A549 (cell line): ENCODE results near the gene ADGRL3. TPM values are rescaled to one million over a fixed set of nuclear protein-coding genes. Genes with fewer than 3 reads are reported as not detected.

Experiments used
- ATAC-seq, 2 experiments: fragments of 200-7000 bp in 1 of 2; fragments of >200 bp in 1 of 2; cut with Nextera tagmentation in 1 of 2; cut with Tn5 transposase in 1 of 2; 3 replicates each; pipeline versions ENCODE4 v1.8.0 to v1.9.1; 2018 to 2020; ENCODE audit warnings: mild to moderate bottlenecking in 1 of 2, moderate library complexity in 1 of 2
- CTCF ChIA-PET: fragments of 300-600 bp; sonication (Branson Sonifier 250); formaldehyde crosslinking; extraction: SDS; loops from one replicate; lab custom pipeline; 2021; ENCODE audit warnings: antibody characterized with exemption, inconsistent platforms; lab: Yijun Ruan, JAX
- POLR2A ChIA-PET: fragments of 350-600 bp; formaldehyde crosslinking; extraction: SDS; loops from one replicate; lab custom pipeline; 2021; ENCODE audit warnings: antibody characterized with exemption, inconsistent platforms; lab: Yijun Ruan, JAX
- DNase-seq, 2 experiments: peaks; one replicate each; pipeline versions ENCODE4 v3.0.0 to v3.0.0-alpha.2; 2011 to 2016; ENCODE audit warnings: low read depth in 1 of 2, low spot score in 1 of 2
- FAIRE-seq: peaks from 2 replicates; lab custom pipeline; 2011; peaks lifted over from hg19 to GRCh38; lab: Jason Lieb, UNC
- H3K27ac ChIP-seq, 2 experiments: fragments of >200 bp; sonication (Bioruptor Twin); formaldehyde crosslinking; 3 replicates each; pipeline ENCODE4 v1.5.1; 2016 to 2017
- H3K4me1 ChIP-seq: fragments of >200 bp; sonication (Bioruptor Twin); formaldehyde crosslinking; 3 replicates; pipeline ENCODE4 v1.6.1; 2016
- H3K4me2 ChIP-seq: fragments of >200 bp; sonication (Bioruptor Twin); formaldehyde crosslinking; 3 replicates; pipeline ENCODE4 v1.6.1; 2016
- H3K4me3 ChIP-seq: fragments of >200 bp; sonication (Bioruptor Twin); formaldehyde crosslinking; 3 replicates; pipeline ENCODE4 v1.5.1; 2016
- H3K9me3 ChIP-seq: fragments of >200 bp; sonication (Bioruptor Twin); formaldehyde crosslinking; 3 replicates; pipeline ENCODE4 v1.6.1; 2016
- CBX8 ChIP-seq: fragments of 200-600 bp; sonication (generic); IDR thresholded peaks from 2 replicates; pipeline ENCODE4 v1.6.1; 2016
- CEBPB ChIP-seq, 2 experiments: fragments of >200 bp in 1 of 2; sonication (Bioruptor Twin) in 1 of 2; formaldehyde crosslinking in 1 of 2; IDR thresholded peaks; 2 replicates each; pipeline ENCODE4 v1.6.1; 2012 to 2016
- CTCF ChIP-seq: fragments of >200 bp; sonication (Bioruptor Twin); formaldehyde crosslinking; IDR thresholded peaks from 3 replicates; pipeline ENCODE4 v1.5.1; 2016
- EHF ChIP-seq: fragments of 250-450 bp; sonication (Bioruptor Pico); IDR thresholded peaks from 2 replicates; pipeline ENCODE4 v1.5.0; 2020; ENCODE audit warnings: mild to moderate bottlenecking
- FOSL2 ChIP-seq, 2 experiments: fragments of 450-650 bp in 1 of 2; fragments of >200 bp in 1 of 2; sonication (Bioruptor Twin) in 1 of 2; formaldehyde crosslinking; IDR thresholded peaks; 2 replicates each; pipeline versions ENCODE4 v1.5.0 to v1.6.1; 2016 to 2020; ENCODE audit warnings: mild to moderate bottlenecking in 1 of 2, moderate library complexity in 1 of 2
- HDAC2 ChIP-seq: fragments of 200-600 bp; sonication (generic); IDR thresholded peaks from 2 replicates; pipeline ENCODE4 v1.6.1; 2016
- HEYL ChIP-seq: fragments of 250-450 bp; sonication (Bioruptor Pico); IDR thresholded peaks from 2 replicates; pipeline ENCODE4 v1.8.0; 2021; ENCODE audit warnings: mild to moderate bottlenecking, moderate library complexity
- HOXB13 ChIP-seq: fragments of 250-450 bp; sonication (Bioruptor Pico); IDR thresholded peaks from 2 replicates; pipeline ENCODE4 v1.5.0; 2020; ENCODE audit warnings: low read depth, mild to moderate bottlenecking, moderate library complexity
- KDM1A ChIP-seq: fragments of 200-600 bp; sonication (generic); IDR thresholded peaks from 2 replicates; pipeline ENCODE4 v1.6.1; 2016; ENCODE audit warnings: low read depth, mild to moderate bottlenecking
- KDM5A ChIP-seq: fragments of 200-600 bp; sonication (generic); IDR thresholded peaks from 2 replicates; pipeline ENCODE4 v1.6.1; 2016; ENCODE audit warnings: antibody characterized with exemption, mild to moderate bottlenecking
- MYC ChIP-seq: IDR thresholded peaks from 2 replicates; pipeline ENCODE4 v1.6.1; 2012; ENCODE audit warnings: mild to moderate bottlenecking, inconsistent platforms, low read length, improper control_type of control experiment, borderline replicate concordance
- PHF8 ChIP-seq: fragments of 200-600 bp; sonication (generic); IDR thresholded peaks from 2 replicates; pipeline ENCODE4 v1.6.1; 2016; ENCODE audit warnings: low read depth, mild to moderate bottlenecking, antibody characterized with exemption, moderate library complexity, borderline replicate concordance
- POLR2AphosphoS2 ChIP-seq: conservative IDR thresholded peaks from 2 replicates; pipeline ENCODE4 v1.6.1; 2012; ENCODE audit warnings: low read length, improper control_type of control experiment, inconsistent platforms
- RAD21 ChIP-seq, 2 experiments: fragments of >200 bp in 1 of 2; sonication (Bioruptor Twin) in 1 of 2; formaldehyde crosslinking in 1 of 2; IDR thresholded peaks in 1 of 2; conservative IDR thresholded peaks in 1 of 2; 2 replicates in 1 of 2; 3 replicates in 1 of 2; pipeline ENCODE4 v1.6.1; 2012 to 2018; ENCODE audit warnings: inconsistent platforms in 1 of 2
- RARB ChIP-seq: fragments of 250-450 bp; sonication (Bioruptor Pico); IDR thresholded peaks from 2 replicates; pipeline ENCODE4 v1.8.0; 2021; ENCODE audit warnings: mild to moderate bottlenecking, moderate library complexity
- SMC3 ChIP-seq: fragments of >200 bp; sonication (Bioruptor Twin); formaldehyde crosslinking; IDR thresholded peaks from 3 replicates; pipeline ENCODE4 v1.6.1; 2018; ENCODE audit warnings: inconsistent platforms
- SREBF2 ChIP-seq: fragments of 450-650 bp; IDR thresholded peaks from 2 replicates; pipeline ENCODE4 v1.6.1; 2014; ENCODE audit warnings: mild to moderate bottlenecking, moderate library complexity
- TP53 ChIP-seq: fragments of 250-450 bp; sonication (Bioruptor Pico); IDR thresholded peaks from 2 replicates; pipeline ENCODE4 v1.5.0; 2021; ENCODE audit warnings: mild to moderate bottlenecking, moderate library complexity
- ZC3H11A ChIP-seq: fragments of 450-650 bp; IDR thresholded peaks from 2 replicates; pipeline ENCODE4 v1.6.1; 2014; ENCODE audit warnings: antibody characterized with exemption, mild to moderate bottlenecking
- ZNF302 ChIP-seq: fragments of 250-450 bp; sonication (Bioruptor Pico); IDR thresholded peaks from 2 replicates; pipeline ENCODE4 v1.9.0; 2021; ENCODE audit warnings: inconsistent platforms, mild to moderate bottlenecking, moderate library complexity
- ZSCAN20 ChIP-seq: fragments of 250-450 bp; sonication (Bioruptor Pico); IDR thresholded peaks from 2 replicates; pipeline ENCODE4 v1.8.0; 2022; ENCODE audit warnings: mild to moderate bottlenecking, moderate library complexity
- WGBS: methylation state at CpG from one replicate; pipeline ENCODE4 v1.1.6; 2017; ENCODE audit errors: missing lambda C conversion rate; 5-methylcytosine and 5-hydroxymethylcytosine counted together
- polyA plus RNA-seq, 4 experiments: library from polyadenylated mRNA; depleted of rRNA in 3 of 4; stranded (reverse); fragments of >200 nt; fragmentation: RNase III in 1 of 4; extraction: RNeasy Plus Mini Kit Qiagen cat#74134 plus additional on column Dnase treatment in 1 of 4; gene quantifications; 2 replicates in 3 of 4; 3 replicates in 1 of 4; pipeline ENCODE4 v1.2.3, GENCODE V29; 2011 to 2017
- TF ChIP-seq, protein P1 (sequence below): fragments of 200-600 bp; sonication (generic); IDR thresholded peaks from 2 replicates; pipeline ENCODE4 v1.6.1; 2016; ENCODE audit warnings: antibody characterized with exemption, mild to moderate bottlenecking, moderate library complexity

ADGRL3 gene
- polyA plus RNA-seq, 2 of the 4 experiments (the other 2 are of a cell fraction) = 0.05 to 0.12 TPM

DNA sequence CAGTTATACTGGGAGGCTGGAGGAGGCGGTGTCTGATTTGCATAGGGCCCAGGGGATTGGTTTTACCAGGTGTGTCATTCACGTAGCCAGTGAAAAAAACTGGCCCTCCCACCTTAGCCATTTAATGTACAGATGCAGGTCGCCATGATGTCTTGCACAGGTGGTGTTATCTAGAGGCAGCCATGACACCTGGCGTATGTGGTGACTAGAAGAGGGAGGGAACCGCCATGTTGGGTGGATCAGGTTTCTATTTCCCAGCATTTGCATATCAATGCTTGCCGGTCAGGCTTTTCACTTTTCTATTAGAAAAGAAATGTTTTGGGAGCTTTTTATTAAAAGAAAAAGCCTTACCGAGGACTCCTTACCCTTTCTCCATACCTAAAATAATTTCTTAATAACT lies 523.4 kb downstream of the ADGRL3 start:
- ChIA-PET POLR2A (no interaction called here), CTCF (no interaction called here)
- TF ChIP-seq ZNF302 (CRISPR knock-in tag) (no peak), SREBF2 (no peak), MYC (no peak), SMC3 (no peak), KDM5A (no peak), EHF (no peak), ZSCAN20 (CRISPR knock-in tag) (no peak), HOXB13 (CRISPR knock-in tag) (no peak), CEBPB (IDR thresholded peaks at IDR 0.05) (no peak), HEYL (CRISPR knock-in tag) (no peak)
- TF ChIP-seq, protein P1, sequence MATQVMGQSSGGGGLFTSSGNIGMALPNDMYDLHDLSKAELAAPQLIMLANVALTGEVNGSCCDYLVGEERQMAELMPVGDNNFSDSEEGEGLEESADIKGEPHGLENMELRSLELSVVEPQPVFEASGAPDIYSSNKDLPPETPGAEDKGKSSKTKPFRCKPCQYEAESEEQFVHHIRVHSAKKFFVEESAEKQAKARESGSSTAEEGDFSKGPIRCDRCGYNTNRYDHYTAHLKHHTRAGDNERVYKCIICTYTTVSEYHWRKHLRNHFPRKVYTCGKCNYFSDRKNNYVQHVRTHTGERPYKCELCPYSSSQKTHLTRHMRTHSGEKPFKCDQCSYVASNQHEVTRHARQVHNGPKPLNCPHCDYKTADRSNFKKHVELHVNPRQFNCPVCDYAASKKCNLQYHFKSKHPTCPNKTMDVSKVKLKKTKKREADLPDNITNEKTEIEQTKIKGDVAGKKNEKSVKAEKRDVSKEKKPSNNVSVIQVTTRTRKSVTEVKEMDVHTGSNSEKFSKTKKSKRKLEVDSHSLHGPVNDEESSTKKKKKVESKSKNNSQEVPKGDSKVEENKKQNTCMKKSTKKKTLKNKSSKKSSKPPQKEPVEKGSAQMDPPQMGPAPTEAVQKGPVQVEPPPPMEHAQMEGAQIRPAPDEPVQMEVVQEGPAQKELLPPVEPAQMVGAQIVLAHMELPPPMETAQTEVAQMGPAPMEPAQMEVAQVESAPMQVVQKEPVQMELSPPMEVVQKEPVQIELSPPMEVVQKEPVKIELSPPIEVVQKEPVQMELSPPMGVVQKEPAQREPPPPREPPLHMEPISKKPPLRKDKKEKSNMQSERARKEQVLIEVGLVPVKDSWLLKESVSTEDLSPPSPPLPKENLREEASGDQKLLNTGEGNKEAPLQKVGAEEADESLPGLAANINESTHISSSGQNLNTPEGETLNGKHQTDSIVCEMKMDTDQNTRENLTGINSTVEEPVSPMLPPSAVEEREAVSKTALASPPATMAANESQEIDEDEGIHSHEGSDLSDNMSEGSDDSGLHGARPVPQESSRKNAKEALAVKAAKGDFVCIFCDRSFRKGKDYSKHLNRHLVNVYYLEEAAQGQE = no peak
- ATAC-seq = no peak
- Histone ChIP-seq H3K4me2 (no peak overlapping the region), H3K4me1 (no peaks in the 10 kb centered on the region), H3K4me3 (no peak overlapping the region), H3K27ac (no peak overlapping the region), H3K9me3 (no peaks in the 10 kb centered on the region)
- FAIRE-seq = no peak
- WGBS = 21% methylated on average over 7 of the region's 7 CpGs
- DNase-seq = no peak

- no peak for DNase-seq
- TF ChIP-seq, protein P1 = no peak
- TF ChIP-seq CBX8 (no peak), FOSL2 (IDR thresholded peaks at IDR 0.05) (no peak), FOSL2 (CRISPR knock-in tag; IDR thresholded peaks at IDR 0.05) (no peak), ZNF302 (CRISPR knock-in tag) (no peak), KDM5A (no peak), ZC3H11A (no peak), HEYL (CRISPR knock-in tag) (no peak), KDM1A (no peak), RAD21 (conservative IDR thresholded peaks at IDR 0.05 in 1 of 2, IDR thresholded peaks at IDR 0.05 in 1 of 2) (no peak), HDAC2 (no peak), TP53 (no peak), PHF8 (no peak), POLR2AphosphoS2 (no peak), RARB (CRISPR knock-in tag) (no peak), CTCF (no peak), HOXB13 (CRISPR knock-in tag) (no peak)
- TF ChIP-seq, all 56 proteins: peak for 0
- ChIA-PET CTCF (no interaction called here), POLR2A (no interaction called here)
- H3K9me3 ChIP-seq = no peaks in the 10 kb centered on the region
- H3K27ac ChIP-seq = no peak overlapping the region
- no peak overlapping the region for H3K4me3 ChIP-seq
- FAIRE-seq (no peak), ATAC-seq (no peak)
- no peaks in the 10 kb centered on the region for H3K4me1 ChIP-seq
- H3K4me2 ChIP-seq = no peak overlapping the region
- WGBS = 1% methylated on average over 2 of the region's 2 CpGs
Measured at GRCh38 chr4:61727286-61727685, 527.2 kb downstream of the ADGRL3 start.
